ENCODE results near the gene PRDM11.

DNA sequence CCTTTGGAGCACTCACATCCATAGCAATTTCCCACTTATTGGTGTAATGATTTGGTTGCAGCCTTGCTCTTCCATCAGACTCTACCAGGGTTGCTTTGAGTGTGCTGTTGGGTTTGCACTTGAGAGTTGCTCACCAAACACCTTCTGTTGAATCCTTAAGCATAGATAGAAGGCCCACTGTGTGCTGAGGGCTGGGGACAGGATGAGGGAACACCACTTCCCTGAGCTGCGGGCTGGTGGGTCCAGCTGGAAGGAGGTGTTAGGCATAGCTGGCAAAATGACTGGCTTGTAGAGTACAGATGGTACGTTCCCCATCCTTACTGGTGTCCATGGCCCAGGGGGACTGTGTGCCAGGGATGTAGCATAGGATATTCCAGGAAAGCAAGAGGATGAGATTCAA lies 3.9 kb downstream of the PRDM11 start:
- TF ChIP-seq, protein P1, sequence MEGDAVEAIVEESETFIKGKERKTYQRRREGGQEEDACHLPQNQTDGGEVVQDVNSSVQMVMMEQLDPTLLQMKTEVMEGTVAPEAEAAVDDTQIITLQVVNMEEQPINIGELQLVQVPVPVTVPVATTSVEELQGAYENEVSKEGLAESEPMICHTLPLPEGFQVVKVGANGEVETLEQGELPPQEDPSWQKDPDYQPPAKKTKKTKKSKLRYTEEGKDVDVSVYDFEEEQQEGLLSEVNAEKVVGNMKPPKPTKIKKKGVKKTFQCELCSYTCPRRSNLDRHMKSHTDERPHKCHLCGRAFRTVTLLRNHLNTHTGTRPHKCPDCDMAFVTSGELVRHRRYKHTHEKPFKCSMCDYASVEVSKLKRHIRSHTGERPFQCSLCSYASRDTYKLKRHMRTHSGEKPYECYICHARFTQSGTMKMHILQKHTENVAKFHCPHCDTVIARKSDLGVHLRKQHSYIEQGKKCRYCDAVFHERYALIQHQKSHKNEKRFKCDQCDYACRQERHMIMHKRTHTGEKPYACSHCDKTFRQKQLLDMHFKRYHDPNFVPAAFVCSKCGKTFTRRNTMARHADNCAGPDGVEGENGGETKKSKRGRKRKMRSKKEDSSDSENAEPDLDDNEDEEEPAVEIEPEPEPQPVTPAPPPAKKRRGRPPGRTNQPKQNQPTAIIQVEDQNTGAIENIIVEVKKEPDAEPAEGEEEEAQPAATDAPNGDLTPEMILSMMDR (IDR thresholded peaks at IDR 0.05), result no peak
- TF ChIP-seq SIN3A (IDR thresholded peaks at IDR 0.05; ENCODE audit: borderline replicate concordance, insufficient read depth, low read depth, low read length), result no peak
- TF ChIP-seq TCF7L2 (IDR thresholded peaks at IDR 0.05; ENCODE audit: low read depth, low read length), result no peak
